ENCODE data around the gene TGM4. TPM values are rescaled to one million over a fixed set of nuclear protein-coding genes. Genes with fewer than 3 reads are reported as not detected.

The TGM4 gene
- total RNA-seq, 1 donor from 2014 or later = not detected

GRCh38 chr3:44950275-44950734 is 75.9 kb downstream of the TGM4 start:
- Mint-ChIP-seq H3K4me3 (ENCODE audit: low read depth) (no peak overlapping the region), H3K36me3 (ENCODE audit: insufficient read depth) (peaks cover 2% of the 10 kb centered on the region), H3K9me3 (ENCODE audit: low read depth) (no peaks in the 10 kb centered on the region), H3K27me3 (no peaks in the 10 kb centered on the region), H3K4me1 (ENCODE audit: low read depth) (no peaks in the 10 kb centered on the region), H3K27ac (no peak overlapping the region)
- no peak for DNase-seq (ENCODE audit: low spot score, unreplicated experiment)
- TF ChIP-seq CTCF (IDR thresholded peaks at IDR 0.05; ENCODE audit: unreplicated experiment) = no peak

GRCh38 chr3:44952689-44953088 is 78.3 kb downstream of the TGM4 start:
- no peak for TF ChIP-seq CTCF (IDR thresholded peaks at IDR 0.05; ENCODE audit: unreplicated experiment)
- Mint-ChIP-seq H3K27me3 (no peaks in the 10 kb centered on the region), H3K36me3 (ENCODE audit: insufficient read depth) (peaks cover 2% of the 10 kb centered on the region), H3K9me3 (ENCODE audit: low read depth) (no peaks in the 10 kb centered on the region), H3K4me3 (ENCODE audit: low read depth) (no peak overlapping the region), H3K4me1 (ENCODE audit: low read depth) (no peaks in the 10 kb centered on the region), H3K27ac (no peak overlapping the region)
- no peak for DNase-seq (ENCODE audit: low spot score, unreplicated experiment)

GRCh38 chr3:44954304-44954703 is 79.9 kb downstream of the TGM4 start:
- H3K27me3 Mint-ChIP-seq = no peaks in the 10 kb centered on the region
- no peaks in the 10 kb centered on the region for H3K4me1 Mint-ChIP-seq (ENCODE audit: low read depth)
- no peak for TF ChIP-seq CTCF (IDR thresholded peaks at IDR 0.05; ENCODE audit: unreplicated experiment)
- no peak overlapping the region for H3K4me3 Mint-ChIP-seq (ENCODE audit: low read depth)
- H3K27ac Mint-ChIP-seq = no peak overlapping the region
- H3K36me3 Mint-ChIP-seq (ENCODE audit: insufficient read depth) = peaks cover 2% of the 10 kb centered on the region
- no peaks in the 10 kb centered on the region for H3K9me3 Mint-ChIP-seq (ENCODE audit: low read depth)
- no peak for DNase-seq (ENCODE audit: low spot score, unreplicated experiment)

- no peaks in the 10 kb centered on the region for H3K4me1 Mint-ChIP-seq (ENCODE audit: low read depth)
- peaks cover 2% of the 10 kb centered on the region for H3K36me3 Mint-ChIP-seq (ENCODE audit: insufficient read depth)
- TF ChIP-seq CTCF (IDR thresholded peaks at IDR 0.05; ENCODE audit: unreplicated experiment) = no peak
- DNase-seq (ENCODE audit: low spot score, unreplicated experiment) = no peak
- H3K4me3 Mint-ChIP-seq (ENCODE audit: low read depth) = no peak overlapping the region
- H3K27me3 Mint-ChIP-seq = no peaks in the 10 kb centered on the region
- no peaks in the 10 kb centered on the region for H3K9me3 Mint-ChIP-seq (ENCODE audit: low read depth)
- no peak overlapping the region for H3K27ac Mint-ChIP-seq
Measured at GRCh38 chr3:44954962-44955361, 80.6 kb downstream of the TGM4 start.

- no peak for DNase-seq (ENCODE audit: low spot score, unreplicated experiment)
- Mint-ChIP-seq H3K9me3 (ENCODE audit: low read depth) (no peaks in the 10 kb centered on the region), H3K27me3 (no peaks in the 10 kb centered on the region), H3K4me3 (ENCODE audit: low read depth) (no peak overlapping the region), H3K27ac (no peak overlapping the region), H3K4me1 (ENCODE audit: low read depth) (no peaks in the 10 kb centered on the region), H3K36me3 (ENCODE audit: insufficient read depth) (peaks cover 2% of the 10 kb centered on the region)
- TF ChIP-seq CTCF (IDR thresholded peaks at IDR 0.05; ENCODE audit: unreplicated experiment) = no peak
Measured at GRCh38 chr3:44955917-44956316, 81.5 kb downstream of the TGM4 start.

Measured in progenitor cell of endocrine pancreas (in vitro differentiated cells).